HPDE6-E6E7 (cell line): ENCODE measurements around the gene RASAL2.
"Not testable (repeated sequence)": the region's sequence is repeated elsewhere in the genome, so short reads cannot be mapped to it uniquely, and the experiment has no call there.

Source experiments
- DNase-seq: peaks from one replicate; pipeline ENCODE4 v3.0.0; 2011; ENCODE audit warnings: missing footprints; ENCODE audit errors: extremely low spot score

RASAL2 gene

GRCh38 chr1:178490136-178490535, 396.2 kb downstream of the RASAL2 start:
- DNase-seq: no peak

GRCh38 chr1:178490967-178491366, 397.1 kb downstream of the RASAL2 start:
- DNase-seq: no peak

- DNase-seq: no peak
Measured at GRCh38 chr1:178491721-178492120, 397.8 kb downstream of the RASAL2 start.

DNA sequence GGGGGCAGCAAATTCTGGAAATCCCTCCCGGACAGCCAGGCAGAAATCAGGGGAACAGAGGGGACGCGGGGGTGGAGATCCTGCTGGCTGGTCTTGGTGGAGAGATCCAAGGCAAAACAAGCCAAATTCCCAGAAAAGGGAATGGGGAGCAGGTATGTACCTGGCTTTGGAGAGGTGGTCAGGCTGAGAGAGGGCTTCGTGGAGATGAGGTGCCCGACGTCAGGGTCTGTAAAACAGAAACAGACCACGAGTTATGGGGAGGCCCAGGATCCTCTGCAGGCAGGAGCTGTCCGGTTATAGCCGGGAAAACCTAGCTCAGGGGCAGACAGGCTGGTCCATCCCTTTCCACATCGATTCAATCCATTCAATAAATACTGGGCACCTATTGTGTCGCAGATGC, 398.4 kb downstream of the RASAL2 start:
- DNase-seq: no peak

GRCh38 chr1:178493301-178493741, 399.4 kb downstream of the RASAL2 start:
- DNase-seq: no peak

DNA sequence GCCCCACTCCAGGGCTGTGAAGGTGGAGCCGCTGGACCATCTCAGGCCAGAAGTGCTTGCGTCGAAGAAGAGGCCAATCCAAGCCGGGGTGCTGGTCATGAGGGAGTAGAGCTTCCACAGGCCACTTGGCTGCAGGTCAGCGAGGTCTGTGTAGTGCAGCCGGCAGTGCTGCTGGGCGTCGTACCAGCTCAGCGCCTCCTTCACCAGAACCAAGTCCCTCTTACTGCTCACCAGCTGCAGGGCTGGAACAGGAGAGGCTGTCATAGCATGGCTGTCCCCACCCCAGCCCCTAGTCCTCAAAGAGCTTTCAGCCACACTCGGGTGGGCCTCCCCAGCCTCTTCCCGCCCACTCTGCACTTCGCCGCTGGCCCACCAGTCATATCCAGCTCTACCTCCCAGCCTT, 400.7 kb downstream of the RASAL2 start:
- DNase-seq: no peak

GRCh38 chr1:178495158-178495557, 401.3 kb downstream of the RASAL2 start:
- no peak for DNase-seq

DNA sequence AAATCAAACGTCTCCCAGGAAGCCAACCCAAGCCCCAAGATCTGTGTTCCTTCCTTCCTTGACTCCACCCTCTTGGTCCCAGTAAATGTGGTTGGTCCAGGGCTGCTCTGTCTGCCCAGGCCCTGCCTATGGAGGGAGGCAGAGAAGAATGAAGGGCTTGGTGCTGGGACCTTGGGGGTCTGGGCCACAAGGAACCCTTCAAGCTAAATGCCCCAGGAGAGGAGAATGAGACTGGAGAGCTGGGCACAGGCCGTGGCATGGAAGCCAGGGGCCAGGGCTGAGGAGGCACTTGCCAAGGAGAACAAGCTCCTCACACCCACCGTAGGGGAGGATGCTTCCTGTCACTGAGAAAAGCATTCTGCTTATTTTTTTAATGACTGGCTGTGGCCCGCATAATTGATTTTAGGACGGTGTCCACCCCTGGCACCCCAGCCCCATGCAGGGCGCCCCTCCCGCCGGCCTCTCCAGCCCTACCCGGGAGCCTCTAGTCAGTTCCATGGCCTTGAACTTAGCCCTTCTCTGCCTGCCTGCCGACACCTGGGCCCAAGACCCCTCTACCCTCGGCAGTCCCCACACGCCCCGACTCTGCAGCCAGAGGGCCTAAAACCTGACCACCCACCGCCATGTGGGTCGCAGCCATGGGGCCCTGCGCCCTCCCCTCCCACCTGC, 402.0 kb downstream of the RASAL2 start:
- DNase-seq: no peak

DNA sequence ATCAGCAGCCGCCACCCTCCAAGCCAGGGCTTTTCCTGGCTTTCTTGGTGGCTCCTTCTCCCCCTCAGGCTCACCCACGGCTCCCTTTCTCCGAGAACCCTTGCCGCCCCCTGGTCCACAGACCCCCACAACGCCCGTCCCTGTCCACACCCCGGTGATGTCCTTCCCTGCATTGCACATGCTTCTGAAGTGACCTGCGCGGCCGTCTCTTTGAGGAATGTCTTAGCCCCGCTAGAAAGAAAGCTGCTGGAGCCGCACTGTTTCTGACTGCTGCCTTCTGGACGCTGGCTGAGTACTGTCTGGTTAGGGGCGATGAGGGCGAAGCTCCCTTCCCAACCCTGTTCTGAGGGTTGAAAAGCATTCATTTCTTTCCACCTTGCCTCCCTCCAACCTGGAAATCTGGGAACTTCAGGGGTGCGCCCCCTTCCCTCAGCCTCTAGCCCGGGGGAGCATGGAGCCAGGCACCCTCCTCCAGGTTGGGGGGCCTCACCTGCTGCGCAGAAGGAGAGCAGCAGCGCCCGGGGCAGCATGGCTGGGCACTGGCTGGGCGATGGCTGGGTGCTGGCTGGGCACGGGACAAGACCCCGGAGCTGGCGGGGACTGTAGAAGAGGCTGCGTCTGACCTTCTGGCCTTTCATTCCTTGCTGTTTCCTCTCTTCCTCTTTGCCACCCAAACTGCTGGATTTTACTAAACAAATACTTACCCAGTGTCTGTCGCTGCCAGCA, 402.7 kb downstream of the RASAL2 start, which contains the start of gene CLEC20A:
TSS of gene CLEC20A (minus strand) at position 555 of the 726 bp plus-strand sequence. CDS start at position 530, 25 bp downstream.
- no peak for DNase-seq

DNA sequence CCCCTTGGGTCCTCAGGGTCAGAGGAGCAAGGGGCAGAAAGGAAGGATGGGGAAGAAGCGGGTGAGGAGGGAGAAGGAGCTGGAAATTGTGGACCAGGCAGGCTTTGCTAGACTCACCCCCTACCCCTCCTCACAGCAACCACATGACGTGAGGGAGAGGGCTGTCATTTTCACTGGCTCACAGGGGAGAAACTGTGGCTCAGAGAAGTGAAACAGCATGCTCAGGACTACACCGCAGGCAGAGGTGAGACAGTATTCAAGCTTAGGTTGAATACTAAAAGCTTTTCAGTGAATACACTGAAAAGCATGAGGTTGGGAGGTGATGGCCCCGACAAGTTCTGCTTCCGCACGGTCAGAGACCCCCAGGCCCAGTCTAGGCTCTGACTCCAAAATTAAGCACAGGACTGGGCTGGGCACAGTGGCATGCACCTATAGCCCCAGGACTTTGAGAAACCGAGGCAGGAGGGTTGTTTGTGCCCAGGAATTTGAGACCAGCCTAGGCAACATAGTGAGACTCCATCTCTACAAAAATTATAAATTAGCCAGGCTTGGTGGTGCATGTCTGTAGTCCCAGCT, 404.1 kb downstream of the RASAL2 start:
- DNase-seq: no peak

- DNase-seq: no peak
Measured at GRCh38 chr1:178498896-178499675, 405.2 kb downstream of the RASAL2 start.

- no peak for DNase-seq
Measured at GRCh38 chr1:178500091-178500770, 406.3 kb downstream of the RASAL2 start.

- DNase-seq: no peak
Measured at GRCh38 chr1:178500936-178501554, 407.1 kb downstream of the RASAL2 start.

DNA sequence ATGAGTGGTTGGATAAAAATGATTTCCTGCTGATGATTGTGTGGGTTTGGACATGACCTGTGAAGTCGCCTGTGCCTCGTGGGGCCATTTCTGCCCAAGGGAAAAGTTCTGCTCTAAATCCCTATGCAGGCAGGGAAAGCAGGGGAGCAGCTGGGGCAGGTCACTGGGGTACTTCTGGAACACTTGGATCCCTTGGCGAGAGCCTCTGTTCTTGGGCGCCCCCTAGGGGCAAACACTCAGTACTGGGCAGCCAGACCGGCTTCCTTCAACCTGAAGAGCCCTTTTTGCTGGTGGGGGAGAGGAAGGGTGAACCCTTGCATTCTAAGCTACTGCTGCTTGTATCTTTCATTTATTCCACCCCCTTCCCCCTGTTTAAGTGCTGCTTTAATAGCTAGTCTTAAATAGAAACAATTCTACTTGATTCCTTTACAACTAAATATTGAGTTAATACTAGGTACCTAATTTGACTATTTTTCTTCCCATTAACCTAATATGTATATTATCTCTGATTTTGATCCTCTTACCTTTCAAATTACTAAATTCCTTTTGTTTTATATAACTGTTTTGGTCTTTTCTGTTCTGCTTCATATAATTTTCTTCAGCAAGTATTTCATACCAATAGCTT, 407.9 kb downstream of the RASAL2 start:
- peak; percentile 79 for DNase-seq

GRCh38 chr1:178502330-178502714, 408.4 kb downstream of the RASAL2 start:
- no peak for DNase-seq

GRCh38 chr1:178502856-178503255, 409.0 kb downstream of the RASAL2 start:
- DNase-seq: no peak

DNA sequence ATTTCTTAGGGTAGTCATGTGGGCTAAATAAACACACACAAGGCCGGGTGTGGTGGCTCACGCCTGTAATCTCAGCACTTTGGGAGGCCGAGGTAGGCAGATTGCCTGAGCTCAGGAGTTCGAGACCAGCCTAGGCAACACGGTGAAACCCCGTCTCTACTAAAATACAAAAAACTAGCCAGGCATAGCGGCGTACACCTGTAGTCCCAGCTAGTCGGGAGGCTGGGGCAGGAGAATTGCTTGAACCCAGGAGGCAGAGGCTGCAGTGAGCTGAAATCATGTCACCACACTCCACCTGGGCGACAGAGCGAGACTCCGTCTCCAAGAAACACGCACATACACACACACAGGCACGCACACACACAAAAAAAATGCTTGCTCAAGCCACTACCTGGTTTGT, 409.4 kb downstream of the RASAL2 start:
- DNase-seq: not testable (repeated sequence)

DNA sequence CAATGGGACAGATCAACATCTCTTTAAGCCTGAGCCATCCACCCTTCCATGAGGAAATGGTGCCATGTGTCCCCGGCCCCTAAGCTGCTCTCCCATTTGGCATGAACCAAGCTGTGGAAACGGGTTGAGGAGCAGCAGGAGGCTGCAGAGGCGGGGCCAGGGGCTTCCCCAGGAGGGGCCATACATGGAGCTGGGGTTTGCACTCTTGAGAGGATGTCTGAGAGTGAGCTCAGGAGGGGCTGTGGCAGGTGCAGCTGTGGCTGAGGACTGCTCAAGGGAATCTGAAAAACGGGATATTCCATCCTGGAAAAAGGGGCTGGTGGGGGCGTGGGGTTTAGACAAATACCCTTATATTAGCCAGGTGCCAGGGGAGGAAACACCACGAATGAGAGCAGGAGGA, 409.9 kb downstream of the RASAL2 start:
- DNase-seq: no peak

DNA sequence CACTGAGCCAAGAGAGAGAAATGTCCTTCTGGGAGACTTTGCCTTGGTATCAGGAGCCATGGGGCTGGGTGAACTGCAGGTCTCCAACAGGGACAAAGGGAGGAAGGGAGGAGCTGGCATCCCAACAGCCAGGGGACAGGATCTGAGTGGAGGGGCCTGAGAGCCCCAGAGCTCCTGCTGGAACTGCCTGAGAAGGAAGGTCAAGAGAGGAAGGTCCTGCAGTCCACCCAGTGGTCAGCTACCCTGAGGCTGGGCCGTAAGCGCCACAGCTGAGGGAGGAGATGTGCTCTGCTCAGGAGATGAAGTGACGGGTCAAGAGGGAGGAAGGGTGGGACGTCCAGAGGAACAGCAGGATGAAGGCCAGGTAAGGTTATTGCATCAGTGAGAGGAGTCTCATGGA, 410.4 kb downstream of the RASAL2 start:
- no peak for DNase-seq

DNA sequence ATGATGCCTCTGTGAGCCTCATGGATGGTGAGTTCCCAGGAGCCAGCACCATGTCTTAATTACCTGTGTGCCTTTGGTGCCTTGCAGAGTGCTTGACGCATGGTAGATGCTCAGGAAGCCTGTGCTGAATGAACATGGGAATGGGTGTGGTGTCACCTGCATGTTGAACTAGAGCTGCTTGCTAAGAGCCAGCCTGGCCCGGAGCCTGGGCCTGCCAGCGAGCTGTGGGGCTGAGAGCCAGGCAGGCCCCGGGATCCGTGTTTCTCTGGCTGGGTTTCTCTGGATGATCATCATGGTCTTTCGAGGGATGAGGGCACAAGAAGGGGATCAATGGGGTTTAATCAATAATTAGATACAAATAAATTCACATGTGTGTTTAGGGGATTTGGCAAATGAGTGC, 412.3 kb downstream of the RASAL2 start:
- no peak for DNase-seq

GRCh38 chr1:178506669-178507068, 412.8 kb downstream of the RASAL2 start:
- no peak for DNase-seq
